Chondrocyte (in vitro differentiated cells): Measurements from ENCODE around the gene SELENOH. TPM values are rescaled to one million over a fixed set of nuclear protein-coding genes. Genes with fewer than 3 reads are reported as not detected.

Experiments
- DNase-seq: peaks from one replicate; pipeline ENCODE4 v3.0.0; 2021; ENCODE audit warnings: mixed read lengths, low spot score
- H3K27ac Mint-ChIP-seq: one replicate; pipeline ENCODE4 v1.8.0; 2021; ENCODE audit warnings: mild to moderate bottlenecking, moderate library complexity, mixed read lengths; ENCODE audit not compliant: unreplicated experiment
- H3K27me3 Mint-ChIP-seq: 2 replicates; pipeline ENCODE4 v1.8.0; 2021; ENCODE audit warnings: low read depth, mixed read lengths
- H3K36me3 Mint-ChIP-seq: 2 replicates; pipeline ENCODE4 v1.8.0; 2021; ENCODE audit warnings: low read depth, mixed read lengths
- H3K4me1 Mint-ChIP-seq: 2 replicates; pipeline ENCODE4 v1.8.0; 2021; ENCODE audit warnings: low read depth, mild to moderate bottlenecking, mixed read lengths
- H3K4me3 Mint-ChIP-seq: one replicate; pipeline ENCODE4 v1.8.0; 2021; ENCODE audit warnings: mild to moderate bottlenecking, moderate library complexity, mixed read lengths; ENCODE audit not compliant: unreplicated experiment
- H3K9me3 Mint-ChIP-seq: 2 replicates; pipeline ENCODE4 v1.8.0; 2021; ENCODE audit warnings: low read depth, mixed read lengths
- CTCF ChIP-seq: fragments of 200-600 bp; sonication (generic); IDR thresholded peaks from 2 replicates; pipeline ENCODE4 v1.5.0; 2021; ENCODE audit warnings: antibody characterized with exemption, mild to moderate bottlenecking, moderate library complexity
- total RNA-seq: library from RNA; stranded (reverse); gene quantifications from 3 replicates; pipeline ENCODE4 v1.2.1, GENCODE V29; 2021

SELENOH gene
- total RNA-seq, 1 donor from 2014 or later, result 87.3 TPM

- no peak for TF ChIP-seq CTCF
- H3K4me1 Mint-ChIP-seq, result peaks cover 4% of the 10 kb centered on the region
- no peaks in the 10 kb centered on the region for H3K9me3 Mint-ChIP-seq
- H3K36me3 Mint-ChIP-seq, result peaks cover 7% of the 10 kb centered on the region
- H3K27ac Mint-ChIP-seq, result no peak overlapping the region
- H3K4me3 Mint-ChIP-seq, result no peak overlapping the region
- H3K27me3 Mint-ChIP-seq, result no peaks in the 10 kb centered on the region
- DNase-seq, result no peak
These were observed 5.5 kb upstream of the SELENOH start for GRCh38 chr11:57735619-57736298.

- TF ChIP-seq CTCF, result no peak
- H3K4me3 Mint-ChIP-seq, result peak overlapping the region; percentile 99
- no peaks in the 10 kb centered on the region for H3K9me3 Mint-ChIP-seq
- peaks cover 19% of the 10 kb centered on the region for H3K4me1 Mint-ChIP-seq
- peaks cover 19% of the 10 kb centered on the region for H3K36me3 Mint-ChIP-seq
- H3K27ac Mint-ChIP-seq, result peak overlapping the region; percentile 97
- no peaks in the 10 kb centered on the region for H3K27me3 Mint-ChIP-seq
- DNase-seq, result no peak
These were observed 779 bp downstream of the SELENOH start for GRCh38 chr11:57742087-57742452.

- Mint-ChIP-seq H3K4me3 (no peak overlapping the region), H3K9me3 (no peaks in the 10 kb centered on the region), H3K4me1 (peaks cover 19% of the 10 kb centered on the region), H3K27me3 (no peaks in the 10 kb centered on the region), H3K27ac (no peak overlapping the region), H3K36me3 (peaks cover 12% of the 10 kb centered on the region)
- no peak for DNase-seq
- TF ChIP-seq CTCF, result no peak
These were observed 3.1 kb downstream of the SELENOH start for GRCh38 chr11:57744357-57744756.

GRCh38 chr11:57745206-57745605 lies 3.9 kb downstream of the SELENOH start:
- Mint-ChIP-seq H3K4me3 (no peak overlapping the region), H3K27ac (no peak overlapping the region), H3K4me1 (peaks cover 19% of the 10 kb centered on the region), H3K9me3 (no peaks in the 10 kb centered on the region), H3K36me3 (peaks cover 12% of the 10 kb centered on the region), H3K27me3 (no peaks in the 10 kb centered on the region)
- no peak for TF ChIP-seq CTCF
- DNase-seq, result no peak

GRCh38 chr11:57746920-57747319 lies 5.6 kb downstream of the SELENOH start:
- no peak for DNase-seq
- H3K27ac Mint-ChIP-seq, result no peak overlapping the region

More at GRCh38 chr11:57746920-57747319, 5.6 kb downstream of the SELENOH start:
- Mint-ChIP-seq H3K4me3 (no peak overlapping the region), H3K9me3 (no peaks in the 10 kb centered on the region), H3K4me1 (peaks cover 12% of the 10 kb centered on the region), H3K36me3 (peaks cover 9% of the 10 kb centered on the region), H3K27me3 (no peaks in the 10 kb centered on the region)
- no peak for TF ChIP-seq CTCF
